WTC11 (cell line): ENCODE measurements around the gene DNAJC17.

Experiments
- CTCF ChIP-seq: fragments of 200-600 bp; IDR thresholded peaks from 2 replicates; pipeline ENCODE4 v1.8.0; 2022; ENCODE audit warnings: antibody characterized with exemption
- E2F4 ChIP-seq: sonication (generic); formaldehyde crosslinking; IDR thresholded peaks from 2 replicates; pipeline ENCODE4 v1.8.1; 2022; ENCODE audit warnings: low read depth, mild to moderate bottlenecking, moderate library complexity, missing genetic modification reagents, borderline replicate concordance
- JUN ChIP-seq: sonication (generic); formaldehyde crosslinking; IDR thresholded peaks from 2 replicates; pipeline ENCODE4 v1.8.0; 2023; ENCODE audit warnings: mild to moderate bottlenecking, missing genetic modification reagents
- MAX ChIP-seq: sonication (generic); formaldehyde crosslinking; IDR thresholded peaks from 2 replicates; pipeline ENCODE4 v1.8.0; 2022; ENCODE audit warnings: mild to moderate bottlenecking, missing genetic modification reagents
- NFATC4 ChIP-seq: fragments of 250-450 bp; sonication (Bioruptor Pico); IDR thresholded peaks from 2 replicates; pipeline ENCODE4 v1.9.0; 2021; ENCODE audit warnings: mild to moderate bottlenecking
- RELA ChIP-seq: sonication (generic); formaldehyde crosslinking; IDR thresholded peaks from 2 replicates; pipeline ENCODE4 v1.8.1; 2022; ENCODE audit warnings: missing genetic modification reagents, mild to moderate bottlenecking, borderline replicate concordance
- SMAD3 ChIP-seq: sonication (generic); formaldehyde crosslinking; IDR thresholded peaks from 2 replicates; pipeline ENCODE4 v1.8.0; 2022; ENCODE audit warnings: missing genetic modification reagents, mild to moderate bottlenecking, borderline replicate concordance
- STAT6 ChIP-seq: sonication (generic); formaldehyde crosslinking; conservative IDR thresholded peaks from 2 replicates; pipeline ENCODE4 v1.8.1; 2023; ENCODE audit warnings: mild to moderate bottlenecking, low read depth, missing genetic modification reagents, moderate library complexity
- USF1 ChIP-seq: sonication (generic); formaldehyde crosslinking; IDR thresholded peaks from 2 replicates; pipeline ENCODE4 v1.8.0; 2022; ENCODE audit warnings: mild to moderate bottlenecking, missing genetic modification reagents
- ZBTB43 ChIP-seq: sonication (generic); formaldehyde crosslinking; IDR thresholded peaks from 2 replicates; pipeline ENCODE4 v1.8.1; 2023; ENCODE audit warnings: mild to moderate bottlenecking, missing genetic modification reagents
- ZNF121 ChIP-seq: sonication (generic); formaldehyde crosslinking; IDR thresholded peaks from 2 replicates; pipeline ENCODE4 v1.8.0; 2023; ENCODE audit warnings: missing genetic modification reagents
- ZNF263 ChIP-seq: sonication (generic); formaldehyde crosslinking; IDR thresholded peaks from 2 replicates; pipeline ENCODE4 v1.8.1; 2022; ENCODE audit warnings: low read depth, mild to moderate bottlenecking, moderate library complexity, missing genetic modification reagents
- ZNF317 ChIP-seq: sonication (generic); formaldehyde crosslinking; IDR thresholded peaks from 2 replicates; pipeline ENCODE4 v1.8.1; 2023; ENCODE audit warnings: low read depth, mild to moderate bottlenecking, moderate library complexity, missing genetic modification reagents, borderline replicate concordance
- ZNF512 ChIP-seq: sonication (generic); formaldehyde crosslinking; IDR thresholded peaks from 2 replicates; pipeline ENCODE4 v1.8.1; 2022; ENCODE audit warnings: missing genetic modification reagents, borderline replicate concordance

- no peak for TF ChIP-seq CTCF
- TF ChIP-seq ZBTB43 (CRISPR knock-in tag) = no peak
- TF ChIP-seq ZNF317 (CRISPR knock-in tag) = no peak
- no peak for TF ChIP-seq NFATC4 (CRISPR knock-in tag)
- no peak for TF ChIP-seq JUN (CRISPR knock-in tag)
- no peak for TF ChIP-seq ZNF512 (CRISPR knock-in tag)
- TF ChIP-seq MAX = no peak
- TF ChIP-seq ZNF121 (CRISPR knock-in tag) = no peak
- no peak for TF ChIP-seq USF1 (CRISPR knock-in tag)
- no peak for TF ChIP-seq STAT6 (CRISPR knock-in tag)
- TF ChIP-seq ZNF263 (CRISPR knock-in tag) = no peak
- TF ChIP-seq SMAD3 (CRISPR knock-in tag) = no peak
- TF ChIP-seq RELA = no peak
- TF ChIP-seq E2F4 = no peak
Observed at GRCh38 chr15:40832903-40833302, 25.6 kb upstream of the DNAJC17 start.
